Ammon's horn (tissue), 1 donor: ENCODE measurements around the gene NOC4L.
"Not testable (repeated sequence)": the region's sequence is repeated elsewhere in the genome, so short reads cannot be mapped to it uniquely, and the experiment has no call there.

Experiments
- DNase-seq: peaks from one replicate; pipeline ENCODE4 v3.0.0-alpha.2; 2016; ENCODE audit warnings: low spot score

NOC4L gene

DNA sequence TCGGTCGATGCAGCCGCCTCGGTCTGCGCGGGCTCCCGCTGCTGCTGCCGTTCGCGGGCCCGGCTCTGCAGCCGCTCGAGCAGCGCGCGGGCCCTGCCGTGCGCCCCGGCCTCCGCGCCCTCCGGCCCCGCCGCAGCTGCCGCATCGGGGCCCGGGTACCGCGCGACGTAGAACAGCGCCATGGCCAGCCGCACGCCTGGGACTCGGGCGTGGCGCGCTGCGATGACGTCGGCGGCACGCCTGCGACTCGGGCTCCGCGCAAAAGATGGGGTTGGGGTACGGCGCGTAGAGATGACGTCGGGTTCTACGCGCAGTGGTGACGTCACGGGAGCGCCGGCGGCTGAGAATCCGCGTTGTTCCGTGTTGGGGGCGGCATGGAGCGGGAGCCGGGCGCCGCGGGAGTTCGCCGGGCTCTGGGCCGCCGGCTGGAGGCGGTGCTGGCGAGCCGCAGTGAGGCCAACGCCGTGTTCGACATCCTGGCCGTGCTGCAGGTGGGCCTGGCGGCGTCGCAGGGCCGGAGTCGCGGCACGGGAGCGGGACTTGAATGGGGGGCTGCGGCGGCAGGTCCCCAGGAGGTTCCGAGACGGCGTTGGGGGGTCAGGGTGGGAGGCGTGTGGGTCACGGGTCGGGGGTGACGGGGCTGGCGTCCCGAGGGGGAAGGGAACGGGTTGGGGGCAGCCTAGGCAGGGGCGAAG, at the start of gene NOC4L, which contains the start of gene DDX51:
TSS of gene NOC4L (plus strand) at position 343 of the 695 bp plus-strand sequence. CDS start at position 375, 32 bp downstream.
TSS of gene DDX51 (minus strand) at position 205 of the 695 bp plus-strand sequence. CDS start at position 182, 23 bp downstream.
- peak; percentile 95 for DNase-seq

DNA sequence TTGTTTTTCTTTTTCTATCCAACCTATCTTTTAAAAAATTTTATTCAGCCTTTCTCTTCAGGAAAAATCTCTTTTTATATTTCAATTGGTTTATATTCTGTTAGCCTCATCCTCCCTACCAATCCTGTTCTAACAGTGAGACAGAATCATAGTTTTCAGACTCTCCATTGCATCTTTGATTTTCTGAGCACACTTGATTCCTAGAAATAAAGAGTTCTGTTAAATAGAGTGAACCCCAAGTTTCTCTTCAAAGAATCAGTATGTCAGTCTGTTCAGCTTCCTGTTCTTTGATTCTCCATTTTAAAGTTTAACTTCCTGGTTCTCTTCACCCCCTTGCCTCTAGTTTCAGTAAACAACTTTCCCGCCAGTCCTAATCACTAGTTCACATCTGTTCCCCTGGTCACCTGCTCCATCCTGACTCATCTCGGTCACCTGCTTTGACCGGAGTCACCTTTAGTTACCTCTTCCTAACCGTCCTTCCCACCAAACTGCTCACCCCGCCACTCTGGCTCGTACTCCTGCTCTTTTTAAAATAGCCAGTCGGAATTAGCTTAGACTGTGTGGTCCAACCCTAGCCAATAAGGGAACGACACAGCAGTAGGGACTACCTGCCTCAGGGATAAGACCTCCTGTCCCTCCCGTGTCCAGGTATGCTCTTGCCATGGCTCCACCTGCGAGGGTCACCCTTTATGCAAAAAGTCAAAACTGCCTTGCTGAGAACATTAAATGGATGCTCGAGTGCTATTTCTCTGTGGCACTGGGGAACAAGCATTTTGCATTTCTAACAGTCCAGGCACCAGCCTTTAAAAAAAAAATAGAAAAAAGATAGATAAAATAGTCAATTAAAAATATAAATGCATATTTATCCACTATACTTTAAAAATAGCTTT, 48.5 kb upstream of the NOC4L start:
- no peak for DNase-seq

DNA sequence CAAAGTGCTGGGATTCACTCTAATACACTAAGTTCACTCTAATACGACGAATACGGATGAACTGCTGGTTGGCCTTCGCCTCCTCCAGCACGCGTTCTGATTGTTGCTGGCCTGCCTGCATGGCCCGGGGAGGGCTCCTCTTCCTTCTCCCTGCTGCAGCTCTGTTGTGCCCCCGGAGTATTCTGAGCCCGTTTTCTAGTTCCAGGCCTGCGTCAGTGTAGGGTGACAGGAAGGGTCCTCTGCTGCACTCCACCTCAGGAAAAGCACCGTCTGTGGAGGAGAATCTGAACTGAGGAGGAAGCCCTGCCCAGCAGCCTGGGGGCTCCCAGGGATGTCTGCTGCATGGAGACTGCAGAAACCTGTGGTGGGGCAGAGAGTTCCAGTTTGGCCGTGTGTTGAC, 44.5 kb upstream of the NOC4L start:
- DNase-seq: no peak

DNA sequence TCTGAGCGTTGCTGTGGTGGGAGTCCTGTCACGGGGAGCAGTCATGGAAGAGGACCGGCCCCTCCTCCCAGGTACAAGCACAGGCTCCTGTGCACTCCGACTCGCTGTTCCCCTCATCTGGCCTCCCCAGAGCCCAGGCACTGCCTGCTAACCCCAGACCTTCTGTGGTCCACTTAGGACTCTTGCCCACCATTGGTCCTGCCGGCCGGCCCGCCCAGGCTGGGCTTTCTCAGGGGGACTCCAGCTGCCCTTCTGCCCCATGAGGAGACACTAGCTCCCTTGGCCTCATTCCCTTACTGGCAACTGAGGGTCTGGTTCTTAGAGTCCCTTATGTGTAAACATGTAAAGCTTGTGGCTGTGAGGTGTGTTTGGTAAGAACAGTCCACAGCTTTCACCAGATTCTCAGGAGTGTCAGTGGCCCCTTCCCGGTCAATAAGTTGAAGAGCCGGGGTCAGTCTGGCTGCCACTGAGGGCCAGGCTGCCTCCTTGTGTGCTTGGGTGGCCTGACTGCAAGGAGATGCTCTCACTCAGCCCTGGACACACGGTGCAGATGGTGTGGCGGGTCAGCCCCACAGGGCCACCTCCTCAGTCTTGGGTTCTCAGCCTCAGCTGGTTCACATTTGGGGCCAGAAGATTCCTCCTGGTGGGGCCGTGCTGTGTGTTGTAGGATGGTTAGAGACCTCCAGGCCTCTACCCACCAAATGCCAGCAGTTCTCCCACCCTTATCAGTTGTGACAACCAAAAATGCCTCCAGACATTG, 43.8 kb upstream of the NOC4L start:
- DNase-seq: no peak

DNA sequence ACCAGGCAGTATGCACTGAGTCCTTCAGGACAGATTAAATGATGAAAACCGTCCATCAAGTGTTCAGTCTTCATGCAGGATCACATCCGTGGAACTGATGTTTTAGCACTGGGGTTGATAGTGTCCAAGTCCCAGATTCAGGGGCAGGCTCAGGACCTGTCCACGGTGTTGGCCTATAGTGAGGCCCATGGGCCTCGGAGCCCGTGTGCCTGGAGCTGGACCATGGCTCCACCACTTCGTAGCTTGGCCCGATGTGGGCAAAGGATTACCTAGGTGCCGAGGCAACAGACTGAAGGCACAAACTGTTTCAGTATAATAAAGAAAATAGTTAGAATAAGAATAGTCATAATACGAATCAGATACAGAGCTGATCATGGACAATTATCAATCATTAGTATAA, 42.0 kb upstream of the NOC4L start:
- no peak for DNase-seq

DNA sequence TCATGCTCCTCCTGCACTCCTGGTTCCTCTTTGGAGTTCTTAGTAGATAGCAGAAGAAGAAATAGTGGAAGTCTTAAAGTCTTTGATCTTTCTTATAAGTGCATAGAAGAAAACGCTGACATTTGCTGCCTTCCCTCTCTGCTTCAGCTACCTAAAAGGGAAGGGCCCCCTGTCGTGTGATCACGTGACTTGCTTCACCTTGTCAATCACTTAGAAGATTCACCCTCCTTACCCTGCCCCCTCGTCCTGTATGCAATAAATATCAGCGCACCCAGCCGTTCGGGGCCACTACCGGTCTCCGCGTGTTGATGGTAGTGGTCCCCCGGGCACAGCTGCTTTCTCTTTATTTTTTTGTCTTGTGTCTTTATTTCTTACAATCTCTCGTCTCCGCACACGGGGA, 41.2 kb upstream of the NOC4L start:
- DNase-seq: not testable (repeated sequence)

DNA sequence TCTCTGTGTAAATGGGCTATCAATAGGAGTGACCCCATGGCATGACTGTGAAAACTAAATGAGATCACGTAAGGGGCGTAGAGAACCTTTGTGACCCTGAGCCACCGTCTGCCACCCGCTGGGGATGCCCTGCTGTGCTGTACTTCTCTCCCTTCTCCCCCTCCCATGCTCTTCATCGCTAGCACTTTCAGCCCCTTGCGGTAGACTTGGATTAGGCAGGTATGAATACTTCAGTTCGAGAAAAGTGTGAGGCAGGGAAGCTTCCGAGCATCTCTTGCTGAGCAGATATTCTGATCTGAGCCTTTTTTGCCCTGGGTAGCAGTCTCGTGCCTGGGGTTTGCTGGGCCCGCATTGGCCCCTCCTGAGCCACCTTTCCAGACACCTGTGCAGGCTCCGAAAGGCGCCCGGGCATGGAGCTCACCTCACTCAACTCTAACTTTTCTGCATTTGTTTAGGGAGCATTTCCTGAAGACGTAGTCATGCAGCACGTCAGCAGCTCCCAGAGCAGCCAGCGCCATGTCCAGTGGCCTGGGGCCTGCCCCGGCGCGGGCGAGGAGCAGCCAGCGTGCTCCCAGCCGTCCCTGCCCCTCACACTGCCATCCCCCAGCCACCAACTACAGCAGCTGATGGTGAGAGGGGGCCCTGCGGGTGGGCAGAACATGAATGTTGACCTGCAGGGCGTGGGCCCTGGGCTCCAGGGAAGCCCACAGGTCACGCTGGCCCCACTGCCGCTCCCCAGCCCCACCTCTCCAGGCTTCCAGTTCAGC, 40.5 kb upstream of the NOC4L start:
- DNase-seq: no peak

DNA sequence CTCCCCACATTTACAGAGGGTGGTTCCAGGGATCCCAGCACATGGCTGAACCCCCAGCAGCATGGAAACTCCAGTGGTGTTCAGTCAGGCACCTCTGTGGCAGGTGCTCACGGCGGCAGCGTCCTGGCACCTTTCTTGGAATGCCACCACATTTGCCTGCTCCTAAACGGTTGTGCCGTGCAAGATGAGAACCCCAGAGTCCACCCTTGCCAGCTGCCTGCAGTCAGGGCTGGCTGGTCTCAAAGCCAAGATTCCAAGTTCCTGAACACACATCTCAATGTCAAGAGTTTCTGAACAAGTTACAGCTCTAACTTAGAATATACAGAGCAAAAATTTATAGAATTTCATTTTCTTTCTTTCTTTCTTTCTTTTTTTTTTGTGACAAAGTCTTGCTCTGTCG, 38.8 kb upstream of the NOC4L start:
- DNase-seq: no peak

DNA sequence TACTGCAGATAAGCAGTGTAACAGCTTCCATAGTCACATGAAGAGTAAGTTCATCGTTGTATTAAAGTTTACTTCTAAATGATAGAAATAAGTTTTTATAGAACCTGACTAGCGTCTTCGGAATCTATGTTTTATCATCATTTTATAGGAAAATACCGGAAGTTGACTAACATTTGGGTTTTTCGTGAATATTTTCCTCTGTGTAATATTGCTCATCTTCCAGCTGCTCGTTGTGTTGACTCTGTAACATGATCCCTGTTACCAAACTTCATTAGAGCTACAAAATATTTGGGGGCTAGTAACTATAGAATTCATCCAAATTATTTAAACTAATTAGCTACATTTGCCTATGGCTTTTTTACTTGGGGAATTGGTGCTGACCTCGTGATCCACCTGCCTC, 37.3 kb upstream of the NOC4L start:
- DNase-seq: no peak

DNA sequence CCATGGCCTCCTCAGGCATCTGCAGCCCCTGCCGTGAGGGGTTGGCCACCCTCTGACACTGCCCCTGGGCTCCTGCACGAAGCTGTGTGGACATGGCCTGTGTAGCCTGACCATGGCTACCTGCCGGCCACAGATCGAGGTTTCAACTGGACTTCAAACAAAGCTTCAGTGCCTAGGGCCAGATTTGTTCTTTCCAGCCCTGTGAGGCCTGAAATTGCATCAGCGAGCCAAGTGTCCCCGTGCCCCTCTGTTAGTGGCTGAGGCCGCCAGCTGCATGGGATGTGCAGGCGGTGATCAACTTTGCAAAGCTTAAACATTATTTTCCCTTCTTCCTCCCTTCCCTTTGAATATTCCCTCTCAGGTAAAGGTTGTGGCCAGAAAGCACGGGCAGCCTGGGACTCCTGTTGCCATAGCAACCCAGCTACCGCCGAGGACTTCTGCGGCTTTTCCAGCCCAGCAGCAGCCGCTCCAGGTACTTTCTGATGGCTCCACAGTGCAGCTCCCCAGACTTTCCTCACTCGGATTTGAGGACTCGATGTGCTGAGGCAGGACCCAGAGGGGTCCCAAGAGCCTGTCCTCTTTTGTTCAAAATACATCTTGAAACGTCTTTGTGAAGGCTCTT, 35.9 kb upstream of the NOC4L start:
- no peak for DNase-seq

DNA sequence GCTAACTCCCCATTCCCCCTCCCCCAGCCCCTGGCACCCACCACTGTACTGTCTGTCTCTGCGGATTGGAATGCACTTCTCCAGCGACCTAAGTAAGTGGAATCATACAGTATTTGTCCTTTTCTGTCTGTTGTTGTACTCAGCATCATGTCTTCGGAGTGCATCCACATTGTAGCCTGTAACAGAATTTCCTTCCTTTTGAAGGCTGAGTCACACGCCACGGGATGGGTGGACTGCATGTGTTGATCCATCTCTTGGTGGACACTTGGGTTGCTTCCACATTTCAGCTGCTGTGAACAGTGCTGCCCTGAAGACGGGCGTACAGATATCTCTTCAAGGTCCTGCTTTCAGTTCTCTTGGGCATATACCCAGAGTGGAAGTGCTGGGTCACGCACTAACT, 34.5 kb upstream of the NOC4L start:
- DNase-seq: no peak

DNA sequence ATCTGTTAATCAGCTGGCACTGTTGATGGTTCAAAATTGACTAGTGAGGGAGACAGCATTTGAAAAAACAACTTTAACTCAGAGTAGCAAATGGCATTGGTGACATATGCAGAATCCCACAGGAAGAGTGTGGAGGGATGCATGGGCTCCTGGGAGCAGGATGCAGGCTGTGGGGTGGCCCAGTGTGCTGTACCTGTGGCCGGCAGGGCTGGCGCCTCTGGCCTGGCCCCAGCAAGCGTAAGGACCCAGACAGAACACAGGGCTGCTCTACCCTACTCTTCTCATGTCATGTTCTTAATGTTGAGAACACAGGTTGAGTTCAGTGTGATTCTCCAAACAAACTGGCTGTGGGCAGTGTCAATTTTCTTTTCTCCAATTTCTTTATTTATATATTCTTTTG, 33.6 kb upstream of the NOC4L start:
- DNase-seq: no peak

DNA sequence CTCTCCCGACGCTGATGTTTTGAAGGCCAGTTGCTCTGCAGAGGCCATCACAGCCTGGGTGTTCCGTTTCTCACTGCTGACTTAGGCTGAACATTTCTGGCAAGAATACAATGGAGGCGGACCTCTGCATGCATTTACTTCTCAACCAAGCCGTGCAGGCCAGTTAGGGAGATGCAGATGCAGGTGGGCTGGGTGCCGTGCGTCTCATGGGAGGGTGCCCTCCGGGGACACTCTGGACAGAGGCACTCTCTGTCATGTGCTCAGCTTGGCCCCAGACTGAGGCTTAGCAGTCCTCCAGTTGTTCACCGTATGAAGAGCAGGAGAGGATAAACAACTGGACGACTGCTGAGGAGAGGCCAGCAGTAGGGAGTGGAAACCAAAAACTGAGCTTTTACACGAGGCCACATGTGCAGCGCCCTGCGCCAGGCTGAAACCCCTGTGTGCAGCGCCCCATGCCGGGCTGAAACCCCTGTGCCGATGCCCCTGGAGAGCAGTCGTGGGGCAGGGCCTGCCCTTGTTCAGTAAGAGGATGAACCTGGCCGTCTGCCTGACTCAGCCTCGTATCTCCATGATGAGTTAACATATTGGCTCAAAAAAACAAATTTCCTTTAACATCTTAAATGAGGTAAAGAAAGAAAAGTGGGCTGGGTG, 32.5 kb upstream of the NOC4L start:
- DNase-seq: no peak

DNA sequence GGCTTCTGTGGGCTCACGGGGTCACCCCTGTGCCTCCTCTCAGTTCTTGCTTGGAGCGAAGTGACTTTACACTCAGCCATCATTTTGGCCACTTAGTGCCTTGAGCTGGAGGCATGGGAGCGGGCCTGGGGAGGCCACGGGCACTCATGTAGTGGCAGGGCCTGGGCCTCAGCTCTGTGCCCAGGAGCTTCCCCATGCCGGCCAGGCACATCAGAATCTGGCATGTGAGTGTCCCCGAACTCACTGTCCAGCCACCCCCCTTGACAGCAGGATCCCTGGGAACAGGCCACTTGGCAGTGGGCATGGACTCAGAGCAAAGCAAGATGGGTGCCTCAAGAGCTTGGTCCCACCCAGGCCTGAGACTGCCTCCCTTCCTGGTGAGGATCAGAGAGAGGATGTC, 29.6 kb upstream of the NOC4L start:
- no peak for DNase-seq

DNA sequence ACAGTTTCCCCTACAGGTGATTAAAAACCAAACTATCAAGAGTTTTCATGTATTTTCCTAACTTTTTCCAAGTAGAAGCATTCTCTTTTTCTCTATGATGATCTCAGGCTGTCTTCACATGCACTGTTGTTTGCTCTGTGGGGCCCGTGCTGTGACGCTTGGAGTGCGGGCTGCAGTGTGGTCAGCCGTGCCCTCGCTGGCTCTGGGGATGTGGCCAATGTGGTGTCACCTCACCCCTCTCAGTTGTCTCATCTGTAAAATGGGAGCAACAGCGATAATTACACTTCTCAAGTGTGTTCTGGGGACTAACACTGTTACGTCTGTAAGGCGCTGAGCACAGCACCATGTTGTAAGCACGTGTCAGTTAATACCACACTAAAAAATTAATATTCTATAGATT, 28.8 kb upstream of the NOC4L start:
- no peak for DNase-seq

DNA sequence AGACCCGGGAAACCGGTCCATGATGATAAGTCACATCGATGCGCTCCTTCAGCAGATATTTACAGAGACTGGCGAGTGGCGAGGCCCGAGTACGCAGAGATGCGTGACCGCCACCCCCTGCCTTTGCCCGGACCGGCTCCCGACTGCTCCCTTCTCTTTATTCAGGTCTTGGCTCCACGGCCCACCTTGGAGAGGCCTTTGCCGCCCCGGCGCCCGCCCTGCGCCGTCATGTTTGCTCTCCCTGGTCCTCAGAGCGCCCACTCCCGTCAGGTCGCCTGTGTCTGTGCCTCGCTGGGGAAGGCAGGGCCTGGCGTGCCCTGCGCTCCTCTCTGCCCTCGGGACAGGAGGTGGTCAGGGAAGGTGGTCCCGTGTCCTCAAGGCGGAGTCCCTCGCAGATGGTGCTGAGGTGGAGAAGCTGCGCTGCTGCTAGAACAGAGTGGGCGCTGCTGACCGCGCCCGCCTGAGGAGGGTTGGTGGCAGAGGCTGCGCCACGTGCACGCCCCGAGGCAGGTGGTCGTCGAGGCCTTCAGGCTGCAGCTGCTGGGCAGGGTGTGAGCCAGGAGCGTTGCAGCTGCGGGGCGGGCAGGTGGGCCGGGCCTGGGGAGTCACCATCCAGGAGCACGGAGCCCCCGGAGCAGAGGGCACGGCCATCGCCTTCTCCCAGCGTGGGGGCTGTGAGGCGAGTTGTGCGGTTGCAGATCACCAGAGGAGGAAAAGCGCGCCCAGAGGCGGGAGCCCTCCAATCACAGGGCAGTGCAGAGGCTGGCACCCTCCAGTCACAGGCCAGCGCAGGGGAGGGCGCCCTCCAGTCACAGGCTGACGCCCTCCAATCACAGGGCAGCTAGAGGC, 27.3 kb upstream of the NOC4L start:
- DNase-seq: no peak

DNA sequence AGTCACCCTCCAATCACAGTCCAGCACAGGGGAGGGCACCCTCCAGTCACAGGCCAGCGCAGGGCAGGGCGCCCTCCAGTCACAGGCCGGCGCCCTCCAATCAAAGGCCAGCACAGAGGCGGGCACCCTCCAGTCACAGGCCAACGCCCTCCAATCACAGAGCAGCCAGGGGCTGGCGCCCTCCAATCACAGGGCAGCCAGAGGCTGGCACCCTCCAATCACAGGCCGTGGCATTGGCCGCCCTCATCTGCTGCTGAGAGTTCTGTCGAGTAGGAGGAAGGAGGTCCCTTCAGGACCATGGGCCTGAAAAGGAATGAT, 26.7 kb upstream of the NOC4L start:
- no peak for DNase-seq

DNA sequence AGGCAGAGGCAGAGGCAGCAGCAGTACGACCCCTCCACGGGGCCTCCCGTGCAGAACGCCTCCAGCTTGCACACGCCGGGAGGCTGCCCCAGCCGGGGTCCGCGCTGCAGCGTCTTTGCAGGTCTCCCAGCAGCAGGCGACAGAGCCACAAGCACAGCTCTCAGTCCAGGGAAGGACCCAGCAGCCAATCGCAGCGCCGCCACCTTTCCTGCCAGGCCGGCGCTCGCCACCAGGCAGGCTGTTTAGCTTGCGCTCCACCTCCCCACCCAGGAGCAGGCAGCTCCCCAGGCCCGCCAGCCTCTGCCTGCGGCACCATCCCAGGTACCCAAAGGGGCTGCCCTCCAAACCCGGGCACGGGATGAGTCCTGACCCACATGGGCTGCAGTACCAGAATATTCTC, 25.4 kb upstream of the NOC4L start:
- no peak for DNase-seq

DNA sequence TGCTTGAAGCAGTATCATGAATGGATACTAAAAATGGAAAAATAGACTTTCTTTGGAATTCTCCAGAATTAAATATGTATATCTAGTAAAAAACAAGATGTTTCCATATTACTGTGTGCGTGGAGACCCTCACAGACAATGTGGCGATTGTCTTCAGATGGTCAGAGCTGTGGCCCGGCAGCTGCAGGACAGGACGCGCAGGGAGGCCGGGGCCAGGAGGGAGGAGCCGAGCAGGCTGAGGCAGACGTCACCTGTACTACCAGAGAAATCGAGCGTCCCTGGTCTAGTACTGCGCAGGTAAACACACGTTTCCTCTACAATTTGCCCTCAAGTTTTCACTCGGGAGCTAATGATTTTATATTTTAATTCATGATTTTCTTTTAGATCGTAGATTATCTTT, 23.0 kb upstream of the NOC4L start:
- no peak for DNase-seq
